ENCODE measurements around the gene TRABD2A.
"Not testable (repeated sequence)": the region's sequence is repeated elsewhere in the genome, so short reads cannot be mapped to it uniquely, and the experiment has no call there.

TRABD2A gene

DNA sequence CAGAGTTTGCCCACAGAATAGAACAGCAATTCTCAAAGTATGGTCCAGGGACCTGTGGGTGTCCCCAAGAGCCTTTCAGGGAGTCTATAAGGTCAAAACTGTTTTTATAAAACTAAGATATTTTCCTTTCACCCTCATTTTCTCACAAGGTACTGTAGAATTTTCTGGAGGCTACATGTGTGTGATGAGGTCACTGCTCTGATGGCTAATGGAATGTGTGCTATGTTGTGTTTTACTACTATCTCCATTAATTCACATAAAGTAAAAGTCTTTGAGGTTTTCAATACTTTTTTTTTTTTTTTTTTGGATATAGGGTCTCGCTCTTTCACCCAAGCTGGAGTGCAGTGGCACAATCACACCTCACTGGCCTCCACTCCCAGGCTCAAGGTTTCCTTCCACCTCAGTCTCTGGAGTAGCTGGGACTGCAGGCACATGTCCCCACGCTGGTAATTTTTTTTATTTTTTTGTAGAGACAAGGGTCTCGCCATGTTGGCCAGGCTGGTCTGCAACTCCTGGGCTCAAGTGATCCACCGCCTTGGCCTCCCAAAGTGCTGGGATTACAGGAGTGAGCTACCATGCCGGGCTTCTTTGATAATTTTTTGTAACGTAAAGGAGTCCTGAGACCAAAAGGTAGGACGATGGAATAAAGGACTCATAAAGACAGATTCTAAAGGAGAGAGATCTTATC is 1.8 kb downstream of the TRABD2A start:
- no peak for DNase-seq

DNA sequence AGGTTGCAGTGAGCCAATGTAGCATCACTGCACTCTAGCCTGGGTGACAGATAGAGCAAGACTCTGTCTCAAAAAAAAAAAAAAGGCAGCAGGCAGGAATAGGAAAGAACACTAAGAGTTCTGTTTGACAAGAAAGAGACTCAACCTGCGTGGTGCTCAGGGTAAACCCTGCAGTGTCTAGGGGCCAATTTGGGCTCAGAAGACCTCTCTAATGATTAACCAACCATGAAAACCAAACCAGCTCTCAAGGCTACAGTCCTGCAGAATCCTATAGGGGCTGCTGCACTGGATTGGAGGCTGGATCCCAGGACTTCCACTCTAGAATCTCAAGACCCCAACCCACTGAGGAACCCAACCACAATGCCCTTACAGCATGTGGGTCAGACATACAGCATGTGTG is 2.4 kb downstream of the TRABD2A start:
- DNase-seq = peak; percentile 66

GRCh38 chr2:84876369-84876768 is 4.5 kb downstream of the TRABD2A start:
- no peak for DNase-seq

DNA sequence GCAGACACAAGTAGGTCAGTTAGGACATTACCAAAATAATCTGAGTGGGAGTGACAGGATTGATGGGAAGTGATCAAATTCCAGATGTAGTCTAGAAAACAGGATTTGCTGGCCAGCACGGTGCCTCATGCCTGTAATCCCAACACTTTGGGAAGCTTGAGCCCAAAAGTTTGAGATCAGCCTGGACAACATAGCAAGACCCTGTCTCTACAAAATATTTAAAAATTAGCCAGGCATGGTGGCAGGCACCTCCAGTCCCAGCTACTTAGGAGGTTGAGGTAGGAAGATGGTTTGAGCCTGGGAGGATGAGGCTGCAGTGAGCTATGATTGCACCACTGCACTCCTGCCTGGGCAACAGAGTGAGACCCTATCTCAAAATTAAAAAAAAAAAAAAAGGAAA is 5.3 kb downstream of the TRABD2A start:
- not testable (repeated sequence) for DNase-seq

DNA sequence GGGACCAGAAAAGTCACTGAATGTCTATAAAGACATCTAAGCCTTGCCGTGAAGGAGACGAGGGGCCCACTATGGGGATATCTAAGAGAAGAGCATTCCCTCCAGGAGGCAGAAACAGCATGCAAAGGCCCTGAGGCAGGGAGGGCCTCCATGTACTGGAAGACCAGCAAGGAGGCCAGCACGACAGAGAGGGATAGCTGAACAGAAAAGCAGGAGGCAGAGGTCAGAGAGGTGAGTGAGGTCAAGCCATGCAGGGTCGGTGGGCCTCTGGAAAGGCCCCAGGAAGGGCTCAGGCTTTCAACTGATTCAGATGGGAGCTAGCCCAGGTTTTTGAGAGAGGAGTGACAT is 5.7 kb downstream of the TRABD2A start:
- DNase-seq = no peak

DNA sequence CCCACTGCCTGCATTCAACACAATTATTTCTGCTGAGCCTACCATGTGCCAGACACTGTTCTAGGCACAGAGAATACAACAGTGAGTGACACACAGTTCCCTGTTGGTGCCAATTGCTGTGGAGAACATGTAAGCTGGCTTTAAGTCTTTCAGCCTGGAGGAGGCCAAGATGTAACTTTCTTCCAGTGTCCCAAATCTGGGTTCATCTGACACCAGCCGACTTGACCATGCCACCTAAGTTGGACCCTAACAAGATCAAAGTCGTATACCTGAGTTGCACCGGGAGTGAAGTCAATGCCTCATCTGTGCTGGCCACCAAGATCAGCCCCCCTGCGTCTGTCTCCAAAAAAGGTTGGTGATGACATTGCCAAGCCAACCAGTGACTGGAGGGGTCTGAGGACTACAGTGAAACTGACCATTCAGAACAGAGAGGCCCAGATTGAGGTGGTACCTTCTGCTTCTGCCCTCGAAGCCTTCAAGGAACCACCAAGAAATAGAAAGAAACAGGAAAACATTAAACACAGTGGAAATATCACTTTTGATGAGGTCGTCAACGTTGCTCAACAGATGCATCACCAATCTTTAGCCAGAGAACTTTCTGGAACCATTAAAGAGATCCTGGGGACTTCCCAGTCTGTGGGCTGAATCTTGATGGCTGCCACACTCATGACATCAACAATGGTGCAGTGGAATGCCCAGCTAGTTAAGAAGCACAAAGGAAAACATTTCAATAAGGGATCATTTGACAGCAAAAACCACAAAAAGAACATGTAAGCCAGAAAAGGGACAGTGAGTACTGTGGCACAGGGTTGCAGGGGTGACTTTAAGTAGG is 6.3 kb downstream of the TRABD2A start:
- no peak for DNase-seq

DNA sequence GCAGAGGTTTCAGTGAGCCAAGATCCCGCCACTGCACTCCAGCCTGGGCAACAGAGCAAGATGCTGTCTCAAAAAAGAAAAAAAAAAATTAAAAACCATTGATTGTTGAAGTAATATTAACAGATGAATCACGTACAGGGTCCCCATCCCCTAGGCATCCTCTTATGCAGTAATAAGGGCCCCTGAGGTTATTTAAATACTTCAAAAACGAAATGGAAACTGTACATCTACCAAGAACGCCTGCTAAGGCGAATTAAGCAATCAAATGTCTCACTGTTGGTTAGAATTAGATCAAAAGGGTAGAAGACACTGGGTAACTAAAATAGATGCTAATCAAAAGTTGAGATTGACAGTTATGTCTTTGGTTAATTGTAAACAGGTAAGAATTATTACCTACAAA is 7.5 kb downstream of the TRABD2A start:
- no peak for DNase-seq

- DNase-seq = not testable (repeated sequence)
These were observed 8.2 kb downstream of the TRABD2A start for GRCh38 chr2:84872691-84873090.

GRCh38 chr2:84870306-84870705 is 10.6 kb downstream of the TRABD2A start:
- DNase-seq = no peak

DNA sequence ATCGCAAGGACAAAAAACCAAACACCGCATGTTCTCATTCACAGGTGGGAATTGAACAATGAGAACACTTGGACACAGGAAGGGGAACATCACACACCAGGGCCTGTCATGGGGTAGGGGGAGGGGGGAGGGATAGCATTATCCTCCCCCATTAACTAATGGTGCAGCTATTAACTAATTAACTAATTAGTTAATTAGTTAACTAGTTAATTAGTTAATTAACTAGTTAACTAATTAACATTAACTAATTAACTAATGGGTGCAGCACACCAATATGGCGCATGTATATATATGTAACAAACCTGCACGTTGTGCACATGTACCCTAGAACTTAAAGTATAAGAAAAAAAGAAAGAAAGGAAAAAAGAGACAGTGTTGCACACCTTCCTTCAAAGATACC is 12.6 kb downstream of the TRABD2A start:
- DNase-seq = not testable (repeated sequence)

DNA sequence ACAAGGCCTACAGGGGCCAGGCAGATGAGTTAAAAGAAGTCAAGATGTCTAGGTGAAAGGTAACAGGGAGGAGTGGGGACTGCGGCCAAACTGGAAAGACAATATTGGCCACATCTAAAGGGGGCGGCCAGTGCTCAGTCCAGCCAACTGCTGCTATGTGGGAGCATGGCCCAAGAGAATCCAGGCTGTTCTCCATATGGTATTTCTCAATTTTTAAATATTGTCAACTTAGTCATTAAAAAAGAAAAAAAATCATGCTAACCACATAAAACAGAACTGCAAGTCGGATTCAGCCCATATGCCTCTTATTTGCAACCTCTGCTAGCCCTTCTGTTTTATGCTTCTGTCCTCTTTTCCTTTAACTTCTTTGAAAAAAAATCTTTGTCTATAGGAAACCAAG is 14.8 kb downstream of the TRABD2A start:
- DNase-seq = no peak

DNA sequence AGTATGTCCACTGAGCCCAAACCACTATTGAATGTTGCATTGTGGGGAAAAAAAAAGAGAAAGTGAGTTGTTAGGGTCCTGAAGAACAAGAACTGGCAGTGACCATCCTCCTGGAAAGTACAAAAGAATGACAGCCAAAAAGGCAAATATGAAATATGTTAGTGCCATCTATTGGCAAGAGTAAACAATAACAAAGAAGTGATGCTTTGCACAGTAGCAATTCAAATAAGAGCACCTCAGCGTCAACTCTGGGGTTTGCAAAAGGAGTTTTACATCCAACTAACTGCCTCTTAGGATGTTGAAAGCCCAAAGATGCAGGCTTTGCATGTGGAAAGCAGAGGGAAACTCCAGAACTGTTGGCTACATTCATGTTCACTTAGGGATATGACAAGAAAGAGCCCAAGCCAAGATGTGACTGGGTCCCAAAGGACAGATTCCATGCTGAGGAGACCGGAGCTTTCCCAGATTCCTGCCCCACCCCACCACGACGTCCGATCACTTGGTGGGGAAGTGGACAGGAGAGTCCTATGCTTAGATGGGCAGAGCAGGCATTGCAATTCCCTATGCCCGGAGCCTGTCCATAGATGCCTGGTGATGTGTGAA is 15.6 kb downstream of the TRABD2A start:
- DNase-seq = peak; percentile 30

- DNase-seq = no peak
These were observed 18.9 kb downstream of the TRABD2A start for GRCh38 chr2:84862006-84862405.

- DNase-seq = no peak
These were observed 19.3 kb downstream of the TRABD2A start for GRCh38 chr2:84861539-84861938.

DNA sequence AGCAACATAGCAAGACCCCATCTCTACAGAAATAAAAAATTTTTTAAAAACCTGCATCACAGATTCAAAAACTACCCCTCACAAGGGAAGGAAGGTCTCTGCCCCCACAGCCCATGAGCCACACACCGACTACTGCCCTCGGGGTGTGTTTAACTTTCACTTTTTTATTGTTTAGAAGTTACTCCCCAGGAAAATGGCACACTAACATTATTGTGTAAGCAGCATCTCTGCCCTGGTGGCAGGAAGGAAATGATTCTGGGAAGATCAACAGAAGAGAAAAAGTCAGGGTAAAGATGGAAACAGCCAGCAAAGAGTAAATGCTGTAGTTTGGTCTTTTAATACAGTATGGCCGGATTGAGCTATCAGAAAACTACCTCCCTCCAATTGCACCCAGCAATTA is 21.9 kb downstream of the TRABD2A start:
- no peak for DNase-seq

- DNase-seq = no peak
These were observed 22.8 kb downstream of the TRABD2A start for GRCh38 chr2:84858123-84858522.

GRCh38 chr2:84857566-84857965 is 23.3 kb downstream of the TRABD2A start:
- DNase-seq = no peak

DNA sequence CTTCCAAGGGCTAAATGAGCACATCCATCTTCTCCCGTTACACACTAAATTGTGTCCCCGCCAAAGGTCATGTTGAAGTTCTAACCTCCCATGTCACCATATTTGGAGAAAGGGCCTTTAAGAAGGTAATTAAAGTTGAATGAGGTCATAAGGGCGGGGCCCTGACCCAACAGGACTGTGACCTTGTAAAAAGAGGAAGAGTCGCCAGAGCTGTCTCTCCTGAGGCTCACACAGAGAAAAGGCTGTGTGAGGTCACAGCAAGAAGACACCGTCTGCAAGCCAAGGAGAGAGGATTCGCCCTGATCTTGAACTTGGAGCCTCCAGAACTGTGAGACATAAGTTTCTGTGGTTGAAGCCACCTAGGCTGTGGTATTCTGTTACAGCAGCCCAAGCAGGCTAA is 24.1 kb downstream of the TRABD2A start:
- DNase-seq = no peak

DNA sequence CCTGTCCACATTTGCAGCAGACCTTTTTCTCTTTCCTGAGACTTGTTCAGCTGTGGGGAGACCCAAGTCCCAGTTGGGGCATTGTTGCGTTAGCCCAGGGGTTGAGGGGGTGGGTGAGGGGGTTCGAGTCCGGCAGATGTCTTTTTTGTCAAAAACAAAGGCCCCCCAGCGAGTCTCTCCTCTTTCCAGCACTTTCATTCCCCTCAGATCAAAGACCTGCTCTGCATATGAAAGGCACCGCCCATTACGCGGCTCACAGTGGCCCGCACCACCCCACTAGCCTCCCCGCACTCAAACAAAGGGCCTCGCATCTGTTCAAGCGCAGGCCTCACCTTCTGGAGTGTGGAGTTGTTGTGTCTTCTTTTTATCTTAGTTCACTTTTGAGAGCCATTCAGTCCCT is 25.2 kb downstream of the TRABD2A start:
- no peak for DNase-seq

GRCh38 chr2:84854850-84855249 is 26.0 kb downstream of the TRABD2A start:
- DNase-seq = no peak

DNA sequence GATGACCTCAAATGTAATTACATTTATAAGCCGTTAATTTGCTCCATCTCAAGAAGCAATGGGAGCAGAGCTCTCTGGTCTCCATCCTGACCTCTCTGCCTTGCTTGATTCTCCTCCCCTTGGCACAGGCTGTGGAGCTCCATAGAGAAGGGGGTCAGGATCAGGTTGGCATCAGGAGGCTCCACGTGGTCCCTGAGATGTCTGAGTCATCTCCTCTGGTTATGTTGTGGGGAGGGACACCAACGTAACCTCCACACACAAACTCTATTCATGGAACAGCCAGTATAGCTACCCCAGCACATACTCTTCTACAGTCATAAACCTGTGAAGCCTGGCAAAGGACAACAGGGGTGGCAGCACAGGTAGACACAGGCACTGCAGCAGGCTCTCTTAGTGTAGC is 29.0 kb downstream of the TRABD2A start:
- DNase-seq = no peak

GRCh38 chr2:84850471-84850870 is 30.4 kb downstream of the TRABD2A start:
- no peak for DNase-seq

- no peak for DNase-seq
These were observed 31.5 kb downstream of the TRABD2A start for GRCh38 chr2:84849271-84849952.

Data from DMS79 treated with DMSO at 0.1 percent for 48 hours (cell line).